ENCODE results near the gene CA10. TPM values are rescaled to one million over a fixed set of nuclear protein-coding genes. Genes with fewer than 3 reads are reported as not detected.

Gene CA10
- total RNA-seq, 6 experiments from 2014 or later: not detected

DNA sequence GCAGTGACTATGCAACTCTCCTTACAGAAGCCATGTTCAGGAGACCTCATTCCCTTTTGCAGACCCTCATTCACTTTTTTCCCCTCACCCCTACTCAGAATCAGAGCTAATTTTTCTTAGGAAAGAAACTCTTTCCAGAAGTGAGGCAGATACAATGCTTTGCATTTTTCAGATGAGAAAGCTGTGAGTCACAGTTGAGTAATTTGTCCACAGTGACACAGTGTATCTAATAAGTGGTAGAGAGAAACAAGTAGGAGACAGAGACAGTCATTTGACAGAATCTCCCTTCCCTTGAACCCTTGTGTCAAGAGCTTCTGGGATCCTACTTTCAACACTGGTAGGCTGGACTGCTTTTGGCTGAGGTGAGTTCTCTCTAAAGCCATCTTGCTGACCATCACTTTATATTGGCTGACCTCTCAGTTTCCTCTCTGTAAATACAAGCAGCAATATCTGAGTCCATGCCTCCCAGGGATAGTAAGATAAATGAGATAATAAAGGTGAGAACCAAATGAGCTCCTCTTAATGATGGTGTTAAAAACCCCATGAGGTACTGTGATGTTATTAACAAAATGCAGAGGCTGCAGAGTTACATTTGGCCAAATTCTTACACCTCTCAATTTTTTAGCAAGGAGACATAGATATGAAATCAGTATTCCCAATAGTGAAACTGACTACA is 130.8 kb downstream of the CA10 start:
- no peaks in the 10 kb centered on the region for H3K4me1 ChIP-seq
- no peaks in the 10 kb centered on the region for H3K27me3 ChIP-seq
- H3K36me3 ChIP-seq: no peaks in the 10 kb centered on the region
- no peak overlapping the region for H3K27ac ChIP-seq
- ATAC-seq (no peak), DNase-seq (no peak)
- intact Hi-C loops (cut with DNase I): no loop called here
- TF ChIP-seq CTCF (IDR thresholded peaks at IDR 0.05) (no peak), POLR2A (IDR thresholded peaks at IDR 0.05) (no peak)
- no peak overlapping the region for H3K4me3 ChIP-seq
- H3K9me3 ChIP-seq: no peaks in the 10 kb centered on the region

DNA sequence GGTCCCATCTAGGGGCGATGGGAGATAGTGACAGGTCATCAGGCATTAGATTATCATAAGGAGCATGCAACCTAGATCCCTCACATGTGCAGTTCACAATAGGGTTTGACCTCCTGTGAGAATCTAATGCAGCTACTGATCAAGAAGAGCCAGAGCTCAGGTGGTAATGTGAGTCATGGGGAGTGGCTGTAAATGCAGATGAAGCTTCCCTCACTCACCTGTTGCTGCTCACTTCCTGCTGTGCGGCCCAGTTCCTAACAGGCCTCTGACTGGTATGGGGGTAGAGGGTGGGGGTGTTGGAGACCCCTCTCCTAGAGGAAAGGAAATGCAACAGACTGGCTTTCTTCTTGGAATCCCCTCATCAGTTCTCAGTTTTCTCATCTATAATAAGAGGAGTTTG is 131.4 kb downstream of the CA10 start:
- TF ChIP-seq CTCF (IDR thresholded peaks at IDR 0.05) (no peak), POLR2A (IDR thresholded peaks at IDR 0.05) (no peak)
- WGBS (ENCODE audit: insufficient coverage, low coverage, low lambda C conversion rate, missing lambda C conversion rate): 55% methylated on average over 2 of the region's 2 CpGs
- Histone ChIP-seq H3K4me3 (no peak overlapping the region), H3K27me3 (no peaks in the 10 kb centered on the region), H3K4me1 (no peaks in the 10 kb centered on the region), H3K9me3 (no peaks in the 10 kb centered on the region), H3K27ac (no peak overlapping the region), H3K36me3 (no peaks in the 10 kb centered on the region)
- intact Hi-C loops (cut with DNase I): no loop called here
- no peak for DNase-seq
- no peak for ATAC-seq

- no peak for ATAC-seq
- Histone ChIP-seq H3K9me3 (no peaks in the 10 kb centered on the region), H3K36me3 (no peaks in the 10 kb centered on the region), H3K27ac (no peak overlapping the region), H3K4me1 (no peaks in the 10 kb centered on the region), H3K27me3 (no peaks in the 10 kb centered on the region), H3K4me3 (no peak overlapping the region)
- no peak for DNase-seq
- 28% methylated on average over 2 of the region's 2 CpGs for WGBS (ENCODE audit: insufficient coverage, low coverage, low lambda C conversion rate, missing lambda C conversion rate)
- intact Hi-C loops (cut with DNase I): no loop called here
- TF ChIP-seq CTCF (IDR thresholded peaks at IDR 0.05) (no peak), POLR2A (IDR thresholded peaks at IDR 0.05) (no peak)
Measured at GRCh38 chr17:52026075-52026474, 132.4 kb downstream of the CA10 start.

- TF ChIP-seq CTCF (IDR thresholded peaks at IDR 0.05) (no peak), POLR2A (IDR thresholded peaks at IDR 0.05) (no peak)
- no peak for DNase-seq
- intact Hi-C loops (cut with DNase I): no loop called here
- Histone ChIP-seq H3K27ac (no peak overlapping the region), H3K4me3 (no peak overlapping the region), H3K36me3 (no peaks in the 10 kb centered on the region), H3K9me3 (no peaks in the 10 kb centered on the region), H3K4me1 (no peaks in the 10 kb centered on the region), H3K27me3 (no peaks in the 10 kb centered on the region)
- ATAC-seq: no peak
Measured at GRCh38 chr17:52025236-52025635, 133.3 kb downstream of the CA10 start.

GRCh38 chr17:52024300-52024870 is 134.1 kb downstream of the CA10 start:
- no peak overlapping the region for H3K4me3 ChIP-seq
- WGBS (ENCODE audit: insufficient coverage, low coverage, low lambda C conversion rate, missing lambda C conversion rate): 26% methylated on average over 2 of the region's 2 CpGs
- TF ChIP-seq CTCF (IDR thresholded peaks at IDR 0.05) (no peak), POLR2A (IDR thresholded peaks at IDR 0.05) (no peak)
- no peaks in the 10 kb centered on the region for H3K9me3 ChIP-seq
- no peaks in the 10 kb centered on the region for H3K36me3 ChIP-seq
- DNase-seq: no peak
- H3K27me3 ChIP-seq: no peaks in the 10 kb centered on the region
- intact Hi-C loops (cut with DNase I): no loop called here
- H3K27ac ChIP-seq: no peak overlapping the region
- H3K4me1 ChIP-seq: no peaks in the 10 kb centered on the region
- no peak for ATAC-seq

Data from right lobe of liver (tissue), 6 donors.